H1 (cell line): ENCODE results near the gene TBCD. TPM values are rescaled to one million over a fixed set of nuclear protein-coding genes. Genes with fewer than 3 reads are reported as not detected.

ENCODE experiments used
- CTCF ChIA-PET: fragments of 300-600 bp; sonication (Branson Sonifier 250); formaldehyde crosslinking; loops from one replicate; lab custom pipeline; 2021; ENCODE audit not compliant: partially characterized antibody; lab: Charles Lee
- POLR2A ChIA-PET: fragments of 300-600 bp; sonication (Branson Sonifier 250); formaldehyde crosslinking; loops from one replicate; lab custom pipeline; 2021; ENCODE audit warnings: inconsistent platforms; ENCODE audit not compliant: partially characterized antibody; lab: Charles Lee
- DNase-seq, 2 experiments: peaks; one replicate each; pipeline versions ENCODE4 v3.0.0 to v3.0.0-alpha.2; 2010 to 2022; ENCODE audit warnings: low spot score in 2 of 2, low read depth in 1 of 2, mixed read lengths in 1 of 2
- FAIRE-seq: peaks from 2 replicates; lab custom pipeline; 2011; peaks lifted over from hg19 to GRCh38; lab: Jason Lieb, UNC
- H2AFZ ChIP-seq: 2 replicates; pipeline ENCODE4 v1.8.1; 2012; ENCODE audit warnings: low read length, inconsistent platforms
- H2AK5ac ChIP-seq: 2 replicates; pipeline ENCODE4 v1.6.1; 2013; ENCODE audit warnings: low read depth, low read length
- H2BK120ac ChIP-seq: replicated peaks from 2 replicates; pipeline ENCODE3; 2013; ENCODE audit warnings: low read depth, low read length, inconsistent platforms
- H2BK12ac ChIP-seq: 2 replicates; pipeline ENCODE4 v1.6.1; 2013; ENCODE audit warnings: low read depth, low read length
- H2BK15ac ChIP-seq: 2 replicates; pipeline ENCODE4 v1.6.1; 2013; ENCODE audit warnings: low read length
- H2BK20ac ChIP-seq: 2 replicates; pipeline ENCODE4 v1.6.1; 2013; ENCODE audit warnings: low read length
- H2BK5ac ChIP-seq: 2 replicates; pipeline ENCODE4 v1.6.1; 2013; ENCODE audit warnings: low read depth, low read length
- H3K14ac ChIP-seq: 2 replicates; pipeline ENCODE4 v1.6.1; 2013; ENCODE audit warnings: inconsistent platforms; ENCODE audit not compliant: insufficient read length
- H3K18ac ChIP-seq: 2 replicates; pipeline ENCODE4 v1.6.1; 2013; ENCODE audit warnings: low read length; ENCODE audit errors: extremely low read depth
- H3K23ac ChIP-seq: 2 replicates; pipeline ENCODE4 v1.6.1; 2013; ENCODE audit warnings: inconsistent platforms; ENCODE audit not compliant: insufficient read length
- H3K23me2 ChIP-seq: 2 replicates; pipeline ENCODE4 v1.6.1; 2013; ENCODE audit warnings: low read depth, low read length
- H3K27ac ChIP-seq: 2 replicates; pipeline ENCODE4 v1.6.1; 2011; ENCODE audit warnings: low read depth, low read length, inconsistent platforms
- H3K27me3 ChIP-seq, 4 experiments: replicated peaks in 1 of 4; 1 replicate in 1 of 4; 2 replicates in 3 of 4; pipeline versions ENCODE4 v1.6.1 to v1.8.1; 2011 to 2013; ENCODE audit warnings: low read length in 3 of 4, mild to moderate bottlenecking in 3 of 4, inconsistent platforms in 2 of 4, mixed read lengths in 2 of 4, moderate library complexity in 1 of 4; ENCODE audit not compliant: control insufficient read depth in 3 of 4, insufficient read depth in 3 of 4; ENCODE audit errors: extremely low read depth in 1 of 4
- H3K36me3 ChIP-seq, 4 experiments: 2 replicates each; pipeline versions ENCODE4 v1.6.1 to v1.8.1; 2011 to 2013; ENCODE audit warnings: mild to moderate bottlenecking in 4 of 4, low read length in 3 of 4, moderate library complexity in 2 of 4, control low read depth in 1 of 4, inconsistent platforms in 1 of 4; ENCODE audit not compliant: insufficient read depth in 4 of 4, control insufficient read depth in 2 of 4
- H3K4ac ChIP-seq: replicated peaks from 2 replicates; pipeline ENCODE3; 2013; ENCODE audit warnings: low read length, low read depth, mixed read lengths, inconsistent platforms; ENCODE audit not compliant: insufficient read length
- H3K4me1 ChIP-seq, 4 experiments: replicated peaks in 1 of 4; 1 replicate in 1 of 4; 2 replicates in 3 of 4; pipeline versions ENCODE4 v1.6.1 to v1.8.1; 2011 to 2013; ENCODE audit warnings: low read length in 3 of 4, inconsistent platforms in 2 of 4, mixed read lengths in 1 of 4; ENCODE audit not compliant: insufficient read depth in 4 of 4, control insufficient read depth in 3 of 4
- H3K4me2 ChIP-seq, 2 experiments: 2 replicates each; pipeline versions ENCODE4 v1.6.1 to v1.8.1; 2011 to 2013; ENCODE audit warnings: low read depth in 2 of 2, low read length in 2 of 2, control low read depth in 1 of 2, inconsistent platforms in 1 of 2, mild to moderate bottlenecking in 1 of 2; ENCODE audit not compliant: insufficient read depth in 1 of 2
- H3K4me3 ChIP-seq, 4 experiments: fragments of 200-600, 300-600 bp in 1 of 4; sonication (generic), shearing (Covaris generic), sonication (Bioruptor Twin) in 1 of 4; 2 replicates each; pipeline versions ENCODE4 v1.5.1 to v1.8.1; 2011 to 2016; ENCODE audit warnings: low read length in 4 of 4, low read depth in 3 of 4, control low read depth in 2 of 4, inconsistent platforms in 2 of 4, mild to moderate bottlenecking in 2 of 4, mixed read lengths in 1 of 4, moderate library complexity in 1 of 4; ENCODE audit not compliant: insufficient read depth in 2 of 4; ENCODE audit errors: extremely low read depth in 1 of 4
- H3K56ac ChIP-seq: replicated peaks from 2 replicates; pipeline ENCODE3; 2013; ENCODE audit warnings: low read depth, mild to moderate bottlenecking, mixed read lengths, low read length, inconsistent platforms; ENCODE audit not compliant: insufficient read length
- H3K79me1 ChIP-seq: 2 replicates; pipeline ENCODE4 v1.6.1; 2013; ENCODE audit warnings: low read depth, low read length, control low read depth
- H3K79me2 ChIP-seq, 2 experiments: 2 replicates each; pipeline versions ENCODE4 v1.6.1 to v1.8.1; 2012 to 2013; ENCODE audit warnings: low read length in 2 of 2, mild to moderate bottlenecking in 2 of 2, inconsistent platforms in 1 of 2; ENCODE audit not compliant: insufficient read depth in 2 of 2, control insufficient read depth in 1 of 2
- H3K9ac ChIP-seq, 4 experiments: replicated peaks in 1 of 4; 1 replicate in 1 of 4; 2 replicates in 3 of 4; pipeline versions ENCODE4 v1.6.1 to v1.8.1; 2011 to 2013; ENCODE audit warnings: low read depth in 3 of 4, low read length in 3 of 4, control low read depth in 2 of 4, mild to moderate bottlenecking in 2 of 4, moderate library complexity in 2 of 4, inconsistent platforms in 1 of 4; ENCODE audit errors: extremely low read depth in 1 of 4
- H3K9me3 ChIP-seq, 2 experiments: 2 replicates each; pipeline versions ENCODE4 v1.6.1 to v1.8.1; 2012 to 2013; ENCODE audit warnings: mild to moderate bottlenecking in 2 of 2, moderate library complexity in 2 of 2, control low read depth in 1 of 2, inconsistent platforms in 1 of 2, low read depth in 1 of 2, low read length in 1 of 2, mixed read lengths in 1 of 2; ENCODE audit not compliant: insufficient read depth in 2 of 2
- H4K20me1 ChIP-seq, 2 experiments: replicated peaks in 1 of 2; 2 replicates each; pipeline versions ENCODE3 to v1.8.1; 2011 to 2013; ENCODE audit warnings: inconsistent platforms in 2 of 2, low read length in 2 of 2, mild to moderate bottlenecking in 1 of 2; ENCODE audit not compliant: insufficient read depth in 2 of 2, control insufficient read depth in 1 of 2
- H4K5ac ChIP-seq: 2 replicates; pipeline ENCODE4 v1.6.1; 2013; ENCODE audit warnings: low read length, low read depth, mixed read lengths, inconsistent platforms; ENCODE audit not compliant: insufficient read length
- H4K8ac ChIP-seq: 2 replicates; pipeline ENCODE4 v1.8.0; 2013; ENCODE audit warnings: mild to moderate bottlenecking, moderate library complexity, low read length, inconsistent platforms; ENCODE audit not compliant: insufficient read depth; ENCODE audit errors: extremely low read depth
- H4K91ac ChIP-seq: replicated peaks from 2 replicates; pipeline ENCODE3; 2013; ENCODE audit warnings: low read length, mixed read lengths, inconsistent platforms; ENCODE audit not compliant: insufficient read length
- BACH1 ChIP-seq: IDR thresholded peaks from 2 replicates; pipeline ENCODE4 v1.6.1; 2012; ENCODE audit warnings: low read length, improper control_type of control experiment
- JUN ChIP-seq: IDR thresholded peaks from 2 replicates; pipeline ENCODE4 v1.6.1; 2011; ENCODE audit warnings: low read depth, mild to moderate bottlenecking, improper control_type of control experiment, low read length
- MAX ChIP-seq: IDR thresholded peaks from 2 replicates; pipeline ENCODE4 v1.6.1; 2012; ENCODE audit warnings: inconsistent platforms
- RAD21 ChIP-seq, 2 experiments: IDR thresholded peaks in 1 of 2; conservative IDR thresholded peaks in 1 of 2; 2 replicates each; pipeline ENCODE4 v1.6.1; 2011; ENCODE audit warnings: low read depth in 2 of 2, low read length in 2 of 2, improper control_type of control experiment in 1 of 2, inconsistent platforms in 1 of 2, mild to moderate bottlenecking in 1 of 2, moderate library complexity in 1 of 2
- WGBS, 2 experiments: shearing (Covaris generic) in 1 of 2; methylation state at CpG; one replicate each; pipeline versions ENCODE4 v1.1.6 to v1.1.7; 2013 to 2015; ENCODE audit warnings: low lambda C conversion rate in 2 of 2, mixed read lengths in 2 of 2, inconsistent platforms in 1 of 2, low coverage in 1 of 2, missing lambda C conversion rate in 1 of 2; ENCODE audit not compliant: insufficient replicate concordance in 2 of 2, insufficient coverage in 1 of 2, insufficient read length in 1 of 2; ENCODE audit errors: extremely low coverage in 1 of 2, missing lambda C conversion rate in 1 of 2; 5-methylcytosine and 5-hydroxymethylcytosine counted together
- polyA plus RNA-seq, 7 experiments: library from polyadenylated mRNA; depleted of rRNA in 3 of 7; stranded (reverse) in 5 of 7; unstranded in 2 of 7; fragments of >200 nt in 5 of 7; fragments of 200-250 nt in 2 of 7; gene quantifications; 1 replicate in 5 of 7; 2 replicates in 1 of 7; 4 replicates in 1 of 7; pipeline versions ENCODE4 v1.2.1 to v1.2.3, GENCODE V29; 2011 to 2013; ENCODE audit warnings: missing spikeins in 2 of 7, mixed read lengths in 2 of 7
- total RNA-seq: library from RNA; stranded (reverse); fragmentation: NEBNext Ultra II Directional; extraction: Animal tissue kit (Norgen Biotek cat#: 25700); gene quantifications from 2 replicates; pipeline ENCODE4 v1.2.1, GENCODE V29; 2021

Gene TBCD
- total and polyA plus RNA-seq, 2 of the 8 experiments (the other 6 are each of a cell fraction or from before 2014, with no cell fraction given): 118 to 162 TPM

GRCh38 chr17:82938486-82938872, 186.6 kb downstream of the TBCD start:
- no peak overlapping the region for H3K4me3 ChIP-seq
- no peak overlapping the region for H3K9ac ChIP-seq
- no peaks in the 10 kb centered on the region for H4K20me1 ChIP-seq
- no peak overlapping the region for H2BK120ac ChIP-seq
- no peak overlapping the region for H3K23ac ChIP-seq
- H3K56ac ChIP-seq: no peak overlapping the region
- no peak overlapping the region for H2BK5ac ChIP-seq
- no peak overlapping the region for H2AFZ ChIP-seq
- 89% methylated on average over 8 of the region's 8 CpGs; no CpG with 5 or more reads in 1 of the 2 experiments for WGBS, 2 experiments
- FAIRE-seq: no peak
- H3K36me3 ChIP-seq: peaks cover 3 to 53% (median 35%) of the 10 kb centered on the region in 4 experiments; a peak in 6 of 8 replicates
- H3K4me2 ChIP-seq: no peak overlapping the region
- no peak overlapping the region for H3K14ac ChIP-seq
- no peak overlapping the region for H2BK15ac ChIP-seq
- H2BK20ac ChIP-seq: no peak overlapping the region
- H3K18ac ChIP-seq: no peak overlapping the region
- H3K27me3 ChIP-seq: no peaks in the 10 kb centered on the region
- no peaks in the 10 kb centered on the region for H3K23me2 ChIP-seq
- no peak overlapping the region for H2BK12ac ChIP-seq
- H3K4me1 ChIP-seq: no peaks in the 10 kb centered on the region
- no peak overlapping the region for H4K5ac ChIP-seq
- DNase-seq: no peak
- H4K8ac ChIP-seq: no peak overlapping the region
- H2AK5ac ChIP-seq: no peak overlapping the region
- H3K79me2 ChIP-seq: no peaks in the 10 kb centered on the region
- H3K9me3 ChIP-seq: peaks cover 12 to 27% of the 10 kb centered on the region in 2 experiments; a peak in 3 of 4 replicates
- no peak overlapping the region for H3K4ac ChIP-seq
- POLR2A ChIA-PET: no interaction called here
- H4K91ac ChIP-seq: no peak overlapping the region
- CTCF ChIA-PET: no interaction called here
- H3K27ac ChIP-seq: no peak overlapping the region
- H3K79me1 ChIP-seq: no peaks in the 10 kb centered on the region; the same call in none of the 2 replicates
- TF ChIP-seq RAD21 (IDR thresholded peaks at IDR 0.05 in 1 of 2, conservative IDR thresholded peaks at IDR 0.05 in 1 of 2; ENCODE audit: low read depth in 2 of 2, low read length in 2 of 2): no peak
- no peak for TF ChIP-seq BACH1
- TF ChIP-seq MAX: no peak
- TF ChIP-seq JUN: no peak
